ENCODE measurements around the gene CAD. TPM values are rescaled to one million over a fixed set of nuclear protein-coding genes. Genes with fewer than 3 reads are reported as not detected.

CAD gene
- total and polyA plus RNA-seq, 2 donors (not counting 1 experiment from before 2014, with no cell fraction given), result 11.9 to 32.0 TPM

DNA sequence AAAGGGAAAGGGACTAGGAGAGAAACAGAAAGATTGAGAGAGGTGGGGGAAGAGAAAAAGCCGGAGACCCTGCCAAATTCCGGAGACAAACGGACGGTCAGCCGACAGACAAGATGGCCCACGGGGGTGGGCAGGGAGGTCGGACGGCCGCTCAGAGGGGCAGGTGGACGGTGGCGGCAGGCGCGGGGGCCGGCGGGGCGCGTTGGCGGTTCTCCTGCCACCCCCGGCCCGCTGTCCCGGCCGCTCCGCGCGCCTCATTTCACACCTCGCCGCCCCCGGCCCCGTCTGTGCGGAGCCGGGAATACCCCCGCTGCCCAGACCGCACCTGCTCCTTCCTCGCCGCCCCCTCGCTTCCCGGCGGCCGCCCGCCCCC, 44.7 kb downstream of the CAD start:
- no peak overlapping the region for H2AFZ ChIP-seq (ENCODE audit: low read length)
- peaks cover 2% of the 10 kb centered on the region for H3K4me1 ChIP-seq (ENCODE audit: control insufficient read depth, extremely low read depth, insufficient read depth, low read length)
- H3K4me3 ChIP-seq (replicated peaks in 1 of 4; ENCODE audit: control extremely low read depth in 1 of 4, insufficient read depth in 1 of 4, low read depth in 3 of 4, low read length in 4 of 4), result no peak overlapping the region
- H3K9me3 ChIP-seq (ENCODE audit: control insufficient read depth, insufficient read depth, low read depth, low read length), result no peaks in the 10 kb centered on the region
- no peaks in the 10 kb centered on the region for H3K36me3 ChIP-seq (ENCODE audit: control insufficient read depth, insufficient read depth, low read length)
- H3K9ac ChIP-seq (ENCODE audit: insufficient read depth, low read length), result no peak overlapping the region
- no peak overlapping the region for H3K4me2 ChIP-seq (ENCODE audit: extremely low read depth, insufficient read depth, low read length)
- H3K27me3 ChIP-seq (ENCODE audit: control insufficient read depth, insufficient read depth, low read length), result peaks cover 70% of the 10 kb centered on the region
- no peaks in the 10 kb centered on the region for H3K79me2 ChIP-seq (ENCODE audit: control insufficient read depth, insufficient read depth, low read length)
- no peaks in the 10 kb centered on the region for H4K20me1 ChIP-seq (ENCODE audit: control insufficient read depth, extremely low read depth, insufficient read depth, low read length)
- no peak overlapping the region for H3K27ac ChIP-seq (ENCODE audit: insufficient read depth, low read length)
- TF ChIP-seq EZH2 (IDR thresholded peaks at IDR 0.05; ENCODE audit: low read length, missing control alignments), result peak; percentile 50
- TF ChIP-seq, protein P1, sequence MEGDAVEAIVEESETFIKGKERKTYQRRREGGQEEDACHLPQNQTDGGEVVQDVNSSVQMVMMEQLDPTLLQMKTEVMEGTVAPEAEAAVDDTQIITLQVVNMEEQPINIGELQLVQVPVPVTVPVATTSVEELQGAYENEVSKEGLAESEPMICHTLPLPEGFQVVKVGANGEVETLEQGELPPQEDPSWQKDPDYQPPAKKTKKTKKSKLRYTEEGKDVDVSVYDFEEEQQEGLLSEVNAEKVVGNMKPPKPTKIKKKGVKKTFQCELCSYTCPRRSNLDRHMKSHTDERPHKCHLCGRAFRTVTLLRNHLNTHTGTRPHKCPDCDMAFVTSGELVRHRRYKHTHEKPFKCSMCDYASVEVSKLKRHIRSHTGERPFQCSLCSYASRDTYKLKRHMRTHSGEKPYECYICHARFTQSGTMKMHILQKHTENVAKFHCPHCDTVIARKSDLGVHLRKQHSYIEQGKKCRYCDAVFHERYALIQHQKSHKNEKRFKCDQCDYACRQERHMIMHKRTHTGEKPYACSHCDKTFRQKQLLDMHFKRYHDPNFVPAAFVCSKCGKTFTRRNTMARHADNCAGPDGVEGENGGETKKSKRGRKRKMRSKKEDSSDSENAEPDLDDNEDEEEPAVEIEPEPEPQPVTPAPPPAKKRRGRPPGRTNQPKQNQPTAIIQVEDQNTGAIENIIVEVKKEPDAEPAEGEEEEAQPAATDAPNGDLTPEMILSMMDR (conservative IDR thresholded peaks at IDR 0.05 in 1 of 2, IDR thresholded peaks at IDR 0.05 in 1 of 2; ENCODE audit: low read depth in 1 of 2, low read length in 2 of 2), result no peak
- no peak for DNase-seq (ENCODE audit: low read depth in 2 of 2)

DNA sequence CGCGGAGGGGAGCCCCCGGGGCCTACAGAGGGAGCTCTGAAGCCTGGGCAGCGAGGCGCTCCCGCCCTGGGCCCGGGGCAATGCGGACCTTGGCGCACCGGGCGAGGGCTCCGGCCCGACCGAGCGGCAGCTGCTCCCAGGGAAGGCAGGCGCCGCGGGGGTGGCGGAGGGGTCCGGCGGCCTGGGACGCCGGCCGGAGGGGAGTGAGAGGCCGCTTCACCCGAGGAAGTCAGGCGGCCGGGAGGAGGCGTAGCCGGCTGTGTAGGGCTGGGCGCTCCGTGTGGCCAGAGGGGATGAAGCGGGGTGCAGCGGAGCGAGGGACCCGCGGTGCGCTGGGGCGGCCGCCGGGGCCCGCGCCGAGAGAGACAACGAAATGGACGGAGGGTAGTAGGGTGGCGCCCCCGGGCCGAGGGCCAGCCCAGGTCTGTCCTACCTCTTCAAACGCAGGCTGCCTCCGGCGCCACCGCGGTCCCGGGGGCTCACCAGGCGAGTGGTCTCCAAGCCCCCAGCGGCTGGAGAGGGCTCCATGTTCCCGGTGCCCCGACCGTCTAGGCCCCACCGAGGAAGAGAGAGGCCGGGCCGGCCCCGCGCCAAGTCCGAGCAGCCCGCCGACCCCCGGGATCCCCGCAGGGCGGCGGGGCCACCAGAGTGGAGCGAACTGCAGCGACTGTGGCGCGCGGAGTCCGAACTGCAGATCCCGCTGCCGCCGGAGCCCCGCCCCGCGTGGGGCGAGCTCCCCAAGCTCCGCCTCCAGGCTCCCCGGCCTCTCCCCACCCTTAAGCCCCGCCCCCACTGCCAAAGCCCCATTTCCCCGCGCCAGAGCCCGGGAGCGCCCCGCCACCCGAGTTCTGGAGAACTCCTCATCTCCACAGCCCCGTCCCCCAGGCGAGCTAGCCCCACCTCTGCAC, 45.5 kb downstream of the CAD start, which contains the start of gene SLC30A3:
SLC30A3 (minus strand) TSS at position 669 of the 908 bp plus-strand sequence; CDS start at position 528, 141 bp downstream.
- DNase-seq (ENCODE audit: low read depth in 2 of 2), result peak in 1 of 2 donors; percentile 28
- Histone ChIP-seq H4K20me1 (ENCODE audit: control insufficient read depth, extremely low read depth, insufficient read depth, low read length) (no peaks in the 10 kb centered on the region), H3K79me2 (ENCODE audit: control insufficient read depth, insufficient read depth, low read length) (no peaks in the 10 kb centered on the region), H3K9me3 (ENCODE audit: control insufficient read depth, insufficient read depth, low read depth, low read length) (no peaks in the 10 kb centered on the region), H3K4me1 (ENCODE audit: control insufficient read depth, extremely low read depth, insufficient read depth, low read length) (peaks cover 2% of the 10 kb centered on the region), H3K36me3 (ENCODE audit: control insufficient read depth, insufficient read depth, low read length) (no peaks in the 10 kb centered on the region), H3K27ac (ENCODE audit: insufficient read depth, low read length) (no peak within 1 kb of the TSS), H3K4me3 (replicated peaks in 1 of 4; ENCODE audit: control extremely low read depth in 1 of 4, insufficient read depth in 1 of 4, low read depth in 3 of 4, low read length in 4 of 4) (peak within 1 kb of the TSS; percentile 6 to 52 (median 34)), H3K4me2 (ENCODE audit: extremely low read depth, insufficient read depth, low read length) (peak within 1 kb of the TSS; percentile 68), H3K27me3 (ENCODE audit: control insufficient read depth, insufficient read depth, low read length) (peaks cover 75% of the 10 kb centered on the region), H2AFZ (ENCODE audit: low read length) (no peak within 1 kb of the TSS), H3K9ac (ENCODE audit: insufficient read depth, low read length) (no peak within 1 kb of the TSS)
- TF ChIP-seq, protein P1 (conservative IDR thresholded peaks at IDR 0.05 in 1 of 2, IDR thresholded peaks at IDR 0.05 in 1 of 2; ENCODE audit: low read depth in 1 of 2, low read length in 2 of 2), result no peak
- TF ChIP-seq EZH2 (IDR thresholded peaks at IDR 0.05; ENCODE audit: low read length, missing control alignments), result peak; percentile 35
